Ishikawa (cell line): ENCODE results near the gene YAP1.

ENCODE experiments used
- CEBPB ChIP-seq: IDR thresholded peaks from 2 replicates; pipeline ENCODE4 v1.6.1; 2012
- CREB1 ChIP-seq: IDR thresholded peaks from 2 replicates; pipeline ENCODE4 v1.6.1; 2012; ENCODE audit warnings: low read depth
- FOXM1 ChIP-seq: IDR thresholded peaks from 2 replicates; pipeline ENCODE4 v1.6.1; 2012; ENCODE audit warnings: low read depth, borderline replicate concordance
- NFIC ChIP-seq: IDR thresholded peaks from 2 replicates; pipeline ENCODE4 v1.6.1; 2012
- TAF1 ChIP-seq: IDR thresholded peaks from 2 replicates; pipeline ENCODE4 v1.6.1; 2012; ENCODE audit warnings: low read depth, mild to moderate bottlenecking
- TCF12 ChIP-seq: IDR thresholded peaks from 2 replicates; pipeline ENCODE4 v1.6.1; 2012; ENCODE audit warnings: low read depth
- TEAD4 ChIP-seq: IDR thresholded peaks from 2 replicates; pipeline ENCODE4 v1.6.1; 2012
- YY1 ChIP-seq: IDR thresholded peaks from 2 replicates; pipeline ENCODE4 v1.6.1; 2012; ENCODE audit warnings: low read depth
- TF ChIP-seq, protein P1 (sequence below): IDR thresholded peaks from 2 replicates; pipeline ENCODE4 v1.6.1; 2012
- TF ChIP-seq, protein P2 (sequence below): IDR thresholded peaks from 2 replicates; pipeline ENCODE4 v1.6.1; 2012

DNA sequence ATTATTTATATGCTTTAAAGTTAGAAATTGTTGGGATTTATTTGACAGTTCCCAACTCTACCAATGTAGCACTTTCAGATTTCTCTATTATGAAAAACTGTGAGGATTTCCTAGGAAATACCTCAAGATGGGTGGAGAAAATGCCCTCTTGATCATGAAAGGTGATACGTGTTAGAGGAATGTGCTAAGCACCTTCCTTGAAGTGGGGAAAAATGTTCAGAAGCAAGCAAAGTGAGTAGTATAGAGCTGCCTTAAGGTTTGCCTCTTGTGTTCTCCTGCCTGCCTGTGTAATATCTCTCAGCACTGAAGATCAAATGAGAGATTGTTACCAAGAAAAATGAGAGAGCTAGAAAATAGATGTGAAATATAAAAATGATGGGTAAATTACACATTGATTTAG lies 58.2 kb downstream of the YAP1 start:
- TF ChIP-seq CREB1: no peak
- no peak for TF ChIP-seq CEBPB
- TF ChIP-seq YY1: no peak
- TF ChIP-seq NFIC: no peak
- TF ChIP-seq FOXM1: no peak
- peak; percentile 67 for TF ChIP-seq TEAD4
- TF ChIP-seq, protein P1, sequence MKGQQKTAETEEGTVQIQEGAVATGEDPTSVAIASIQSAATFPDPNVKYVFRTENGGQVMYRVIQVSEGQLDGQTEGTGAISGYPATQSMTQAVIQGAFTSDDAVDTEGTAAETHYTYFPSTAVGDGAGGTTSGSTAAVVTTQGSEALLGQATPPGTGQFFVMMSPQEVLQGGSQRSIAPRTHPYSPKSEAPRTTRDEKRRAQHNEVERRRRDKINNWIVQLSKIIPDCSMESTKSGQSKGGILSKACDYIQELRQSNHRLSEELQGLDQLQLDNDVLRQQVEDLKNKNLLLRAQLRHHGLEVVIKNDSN: no peak
- TF ChIP-seq, protein P2, sequence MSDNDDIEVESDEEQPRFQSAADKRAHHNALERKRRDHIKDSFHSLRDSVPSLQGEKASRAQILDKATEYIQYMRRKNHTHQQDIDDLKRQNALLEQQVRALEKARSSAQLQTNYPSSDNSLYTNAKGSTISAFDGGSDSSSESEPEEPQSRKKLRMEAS: no peak
- no peak for TF ChIP-seq TCF12
- TF ChIP-seq TAF1: no peak
